ENCODE data around the gene SCAP. TPM values are rescaled to one million over a fixed set of nuclear protein-coding genes. Genes with fewer than 3 reads are reported as not detected.

The SCAP gene
- total and polyA plus RNA-seq, 2 of the 13 experiments (the other 11 are each of a cell fraction or from before 2014, with no cell fraction given), result 40.4 to 53.3 TPM

DNA sequence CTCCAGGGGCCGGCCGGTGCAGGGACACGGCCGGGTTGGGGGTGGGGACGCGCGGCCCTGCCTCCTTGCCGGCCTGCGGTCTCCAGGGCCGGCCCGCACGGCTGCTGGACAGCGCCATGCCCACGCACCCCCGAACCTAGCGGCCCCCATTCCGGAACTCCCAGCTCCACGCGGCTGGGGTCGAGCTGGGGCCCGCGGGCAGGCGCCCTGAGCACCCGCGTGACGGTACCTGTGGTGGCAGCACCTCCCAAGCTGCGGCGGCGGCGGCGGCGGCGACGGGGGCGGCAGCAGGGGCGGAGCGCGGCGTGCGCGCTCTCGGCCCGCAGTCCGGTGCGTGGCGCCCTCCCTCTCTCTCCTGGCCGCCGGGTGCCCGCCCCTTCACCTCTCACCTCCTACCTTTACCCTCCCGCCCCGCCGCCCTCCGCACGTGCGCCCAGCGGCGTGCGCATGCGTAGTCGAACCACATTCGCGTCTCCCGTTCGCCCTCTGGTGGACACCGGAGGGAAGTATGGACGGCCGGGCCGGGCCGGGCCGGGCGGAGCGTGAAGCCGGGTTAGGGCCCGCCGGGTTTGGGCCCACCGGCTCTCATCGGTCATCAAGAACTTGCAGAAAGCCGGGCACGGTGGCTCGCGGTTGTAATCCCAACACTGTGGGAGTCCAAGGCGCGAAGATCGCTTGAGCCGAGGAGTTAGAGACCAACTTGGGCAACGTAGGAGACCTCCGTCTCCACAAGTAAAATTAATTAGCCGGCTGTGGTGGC lies at the start of gene SCAP (continued):
- TF ChIP-seq, protein P1, sequence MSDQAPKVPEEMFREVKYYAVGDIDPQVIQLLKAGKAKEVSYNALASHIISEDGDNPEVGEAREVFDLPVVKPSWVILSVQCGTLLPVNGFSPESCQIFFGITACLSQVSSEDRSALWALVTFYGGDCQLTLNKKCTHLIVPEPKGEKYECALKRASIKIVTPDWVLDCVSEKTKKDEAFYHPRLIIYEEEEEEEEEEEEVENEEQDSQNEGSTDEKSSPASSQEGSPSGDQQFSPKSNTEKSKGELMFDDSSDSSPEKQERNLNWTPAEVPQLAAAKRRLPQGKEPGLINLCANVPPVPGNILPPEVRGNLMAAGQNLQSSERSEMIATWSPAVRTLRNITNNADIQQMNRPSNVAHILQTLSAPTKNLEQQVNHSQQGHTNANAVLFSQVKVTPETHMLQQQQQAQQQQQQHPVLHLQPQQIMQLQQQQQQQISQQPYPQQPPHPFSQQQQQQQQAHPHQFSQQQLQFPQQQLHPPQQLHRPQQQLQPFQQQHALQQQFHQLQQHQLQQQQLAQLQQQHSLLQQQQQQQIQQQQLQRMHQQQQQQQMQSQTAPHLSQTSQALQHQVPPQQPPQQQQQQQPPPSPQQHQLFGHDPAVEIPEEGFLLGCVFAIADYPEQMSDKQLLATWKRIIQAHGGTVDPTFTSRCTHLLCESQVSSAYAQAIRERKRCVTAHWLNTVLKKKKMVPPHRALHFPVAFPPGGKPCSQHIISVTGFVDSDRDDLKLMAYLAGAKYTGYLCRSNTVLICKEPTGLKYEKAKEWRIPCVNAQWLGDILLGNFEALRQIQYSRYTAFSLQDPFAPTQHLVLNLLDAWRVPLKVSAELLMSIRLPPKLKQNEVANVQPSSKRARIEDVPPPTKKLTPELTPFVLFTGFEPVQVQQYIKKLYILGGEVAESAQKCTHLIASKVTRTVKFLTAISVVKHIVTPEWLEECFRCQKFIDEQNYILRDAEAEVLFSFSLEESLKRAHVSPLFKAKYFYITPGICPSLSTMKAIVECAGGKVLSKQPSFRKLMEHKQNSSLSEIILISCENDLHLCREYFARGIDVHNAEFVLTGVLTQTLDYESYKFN (CRISPR knock-in tag; conservative IDR thresholded peaks at IDR 0.05), result peak; percentile 68
- TF ChIP-seq, protein P2, sequence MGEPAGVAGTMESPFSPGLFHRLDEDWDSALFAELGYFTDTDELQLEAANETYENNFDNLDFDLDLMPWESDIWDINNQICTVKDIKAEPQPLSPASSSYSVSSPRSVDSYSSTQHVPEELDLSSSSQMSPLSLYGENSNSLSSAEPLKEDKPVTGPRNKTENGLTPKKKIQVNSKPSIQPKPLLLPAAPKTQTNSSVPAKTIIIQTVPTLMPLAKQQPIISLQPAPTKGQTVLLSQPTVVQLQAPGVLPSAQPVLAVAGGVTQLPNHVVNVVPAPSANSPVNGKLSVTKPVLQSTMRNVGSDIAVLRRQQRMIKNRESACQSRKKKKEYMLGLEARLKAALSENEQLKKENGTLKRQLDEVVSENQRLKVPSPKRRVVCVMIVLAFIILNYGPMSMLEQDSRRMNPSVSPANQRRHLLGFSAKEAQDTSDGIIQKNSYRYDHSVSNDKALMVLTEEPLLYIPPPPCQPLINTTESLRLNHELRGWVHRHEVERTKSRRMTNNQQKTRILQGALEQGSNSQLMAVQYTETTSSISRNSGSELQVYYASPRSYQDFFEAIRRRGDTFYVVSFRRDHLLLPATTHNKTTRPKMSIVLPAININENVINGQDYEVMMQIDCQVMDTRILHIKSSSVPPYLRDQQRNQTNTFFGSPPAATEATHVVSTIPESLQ (CRISPR knock-in tag; conservative IDR thresholded peaks at IDR 0.05), result no peak
- TF ChIP-seq ELF1 (CRISPR knock-in tag; IDR thresholded peaks at IDR 0.05), result peak; percentile 67; the same call in 1 of the 2 replicates
- no peak for TF ChIP-seq MYNN (CRISPR knock-in tag; IDR thresholded peaks at IDR 0.05; ENCODE audit: low read depth)
- no peak for TF ChIP-seq ZNF713 (CRISPR knock-in tag; IDR thresholded peaks at IDR 0.05)
- TF ChIP-seq ATM (IDR thresholded peaks at IDR 0.05; ENCODE audit: borderline replicate concordance), result no peak
- peak; percentile 51; the same call in 1 of the 2 replicates for TF ChIP-seq ZNF607 (CRISPR knock-in tag; IDR thresholded peaks at IDR 0.05; ENCODE audit: borderline replicate concordance)
- no peak for TF ChIP-seq GABPA (IDR thresholded peaks at IDR 0.05; ENCODE audit: low read depth, low read length)
- TF ChIP-seq GABPA (CRISPR knock-in tag; IDR thresholded peaks at IDR 0.05; ENCODE audit: low read depth), result peak; percentile 66
- TF ChIP-seq, protein P3, sequence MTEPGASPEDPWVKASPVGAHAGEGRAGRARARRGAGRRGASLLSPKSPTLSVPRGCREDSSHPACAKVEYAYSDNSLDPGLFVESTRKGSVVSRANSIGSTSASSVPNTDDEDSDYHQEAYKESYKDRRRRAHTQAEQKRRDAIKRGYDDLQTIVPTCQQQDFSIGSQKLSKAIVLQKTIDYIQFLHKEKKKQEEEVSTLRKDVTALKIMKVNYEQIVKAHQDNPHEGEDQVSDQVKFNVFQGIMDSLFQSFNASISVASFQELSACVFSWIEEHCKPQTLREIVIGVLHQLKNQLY (CRISPR knock-in tag; IDR thresholded peaks at IDR 0.05), result peak; percentile 79; the same call in 1 of the 2 replicates
- TF ChIP-seq EZH2 (conservative IDR thresholded peaks at IDR 0.05; ENCODE audit: low read depth, low read length), result no peak
- TF ChIP-seq RXRB (CRISPR knock-in tag; IDR thresholded peaks at IDR 0.05; ENCODE audit: borderline replicate concordance), result peak; percentile 98
- TF ChIP-seq CCDC6 (CRISPR knock-in tag; IDR thresholded peaks at IDR 0.05), result peak; percentile 73; the same call in 1 of the 2 replicates
- 0 out of 2 replicates have a peak, but pooled peaks have one; percentile 17 for TF ChIP-seq ZNF160 (CRISPR knock-in tag; IDR thresholded peaks at IDR 0.05)
- TF ChIP-seq, protein P4, sequence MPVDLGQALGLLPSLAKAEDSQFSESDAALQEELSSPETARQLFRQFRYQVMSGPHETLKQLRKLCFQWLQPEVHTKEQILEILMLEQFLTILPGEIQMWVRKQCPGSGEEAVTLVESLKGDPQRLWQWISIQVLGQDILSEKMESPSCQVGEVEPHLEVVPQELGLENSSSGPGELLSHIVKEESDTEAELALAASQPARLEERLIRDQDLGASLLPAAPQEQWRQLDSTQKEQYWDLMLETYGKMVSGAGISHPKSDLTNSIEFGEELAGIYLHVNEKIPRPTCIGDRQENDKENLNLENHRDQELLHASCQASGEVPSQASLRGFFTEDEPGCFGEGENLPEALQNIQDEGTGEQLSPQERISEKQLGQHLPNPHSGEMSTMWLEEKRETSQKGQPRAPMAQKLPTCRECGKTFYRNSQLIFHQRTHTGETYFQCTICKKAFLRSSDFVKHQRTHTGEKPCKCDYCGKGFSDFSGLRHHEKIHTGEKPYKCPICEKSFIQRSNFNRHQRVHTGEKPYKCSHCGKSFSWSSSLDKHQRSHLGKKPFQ (CRISPR knock-in tag; IDR thresholded peaks at IDR 0.05; ENCODE audit: insufficient replicate concordance), result peak; percentile 80
- peak; percentile 57; the same call in 1 of the 2 replicates for TF ChIP-seq NKX3-1 (CRISPR knock-in tag; IDR thresholded peaks at IDR 0.05)
- peak; percentile 78; the same call in 1 of the 2 replicates for TF ChIP-seq DMAP1 (CRISPR knock-in tag; IDR thresholded peaks at IDR 0.05)
- no peak for TF ChIP-seq CBX1 (IDR thresholded peaks at IDR 0.05; ENCODE audit: low read depth)
- 0 out of 2 replicates have a peak, but pooled peaks have one; percentile 22 for TF ChIP-seq ZNF777 (CRISPR knock-in tag; IDR thresholded peaks at IDR 0.05)
- no peak; the same call in 1 of the 2 replicates for TF ChIP-seq ZBTB7A (CRISPR knock-in tag; IDR thresholded peaks at IDR 0.05)
- TF ChIP-seq RBM22 (optimal IDR thresholded peaks at IDR 0.05; ENCODE audit: low read length), result no peak

All from HepG2 (cell line).